ENCODE results near the gene ATXN7L1. TPM values are rescaled to one million over a fixed set of nuclear protein-coding genes. Genes with fewer than 3 reads are reported as not detected.

ATXN7L1 gene
- total RNA-seq, 2 experiments from 2014 or later, result 15.2 to 17.0 TPM

DNA sequence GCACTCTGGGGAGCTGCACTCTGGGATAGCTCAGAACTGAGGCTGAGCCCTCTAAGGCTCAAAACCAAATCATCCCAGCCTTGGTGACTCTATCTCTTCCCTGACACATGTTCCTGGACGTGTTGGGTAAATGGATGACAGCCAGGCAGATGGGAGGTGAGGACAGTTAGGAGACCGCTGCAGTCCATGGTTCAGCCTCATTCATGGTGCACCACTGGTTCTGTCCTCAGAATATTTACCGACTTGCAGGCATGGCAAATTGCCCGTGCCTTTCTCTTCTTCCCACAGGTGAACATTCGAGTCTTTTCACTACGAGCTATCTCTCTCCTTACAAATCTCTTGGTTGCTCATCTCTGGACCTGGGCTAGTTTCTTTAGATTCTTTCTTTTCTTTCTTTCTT, 214.8 kb downstream of the ATXN7L1 start:
- H3K4me1 Mint-ChIP-seq, result no peaks in the 10 kb centered on the region
- H3K4me3 Mint-ChIP-seq, result no peak overlapping the region
- POLR2A ChIA-PET, result interaction anchor here (0.7 kb wide), 1 partner anchor 495 kb away, joined by 6 read pairs; no protein-coding TSS in a partner anchor
- no peak overlapping the region for H3K27ac Mint-ChIP-seq
- H3K36me3 Mint-ChIP-seq, result no peaks in the 10 kb centered on the region
- no peaks in the 10 kb centered on the region for H3K9me3 Mint-ChIP-seq
- no peaks in the 10 kb centered on the region for H3K27me3 Mint-ChIP-seq
- DNase-seq, result no peak
- ATAC-seq (ENCODE audit: low read depth), result no peak

DNA sequence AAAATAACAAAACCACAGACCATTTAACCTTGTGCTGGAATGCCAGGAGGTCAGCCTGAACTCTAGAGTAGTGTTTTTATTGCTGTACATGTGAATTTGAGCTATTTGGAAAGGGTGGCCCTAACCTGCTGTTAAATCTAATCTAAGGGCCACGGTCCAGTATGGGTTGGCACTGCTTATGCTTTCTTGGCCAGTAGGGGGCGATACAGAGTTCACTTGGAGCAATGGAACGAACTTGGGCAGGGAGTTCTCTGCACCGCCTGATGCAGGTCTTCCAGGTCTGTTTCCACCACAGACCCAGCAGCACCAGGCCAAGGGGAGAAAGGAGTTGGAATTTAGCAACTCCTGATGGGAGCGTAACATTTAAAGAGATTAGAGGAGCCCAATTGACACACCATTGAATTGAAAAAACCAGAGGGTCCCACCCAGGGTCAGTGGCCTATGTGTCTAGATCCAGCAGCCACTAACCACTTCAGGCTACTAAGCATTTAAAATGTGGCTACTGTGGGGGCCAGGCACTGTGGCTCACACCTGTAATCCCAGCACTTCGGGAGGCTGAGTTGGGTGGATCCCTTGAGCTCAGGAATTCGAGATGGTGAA, 219.4 kb downstream of the ATXN7L1 start:
- no peak for DNase-seq
- POLR2A ChIA-PET, result no interaction called here
- Mint-ChIP-seq H3K36me3 (no peaks in the 10 kb centered on the region), H3K27ac (no peak overlapping the region), H3K4me3 (no peak overlapping the region), H3K4me1 (no peaks in the 10 kb centered on the region), H3K27me3 (no peaks in the 10 kb centered on the region), H3K9me3 (no peaks in the 10 kb centered on the region)
- ATAC-seq (ENCODE audit: low read depth), result peak; percentile 69

DNA sequence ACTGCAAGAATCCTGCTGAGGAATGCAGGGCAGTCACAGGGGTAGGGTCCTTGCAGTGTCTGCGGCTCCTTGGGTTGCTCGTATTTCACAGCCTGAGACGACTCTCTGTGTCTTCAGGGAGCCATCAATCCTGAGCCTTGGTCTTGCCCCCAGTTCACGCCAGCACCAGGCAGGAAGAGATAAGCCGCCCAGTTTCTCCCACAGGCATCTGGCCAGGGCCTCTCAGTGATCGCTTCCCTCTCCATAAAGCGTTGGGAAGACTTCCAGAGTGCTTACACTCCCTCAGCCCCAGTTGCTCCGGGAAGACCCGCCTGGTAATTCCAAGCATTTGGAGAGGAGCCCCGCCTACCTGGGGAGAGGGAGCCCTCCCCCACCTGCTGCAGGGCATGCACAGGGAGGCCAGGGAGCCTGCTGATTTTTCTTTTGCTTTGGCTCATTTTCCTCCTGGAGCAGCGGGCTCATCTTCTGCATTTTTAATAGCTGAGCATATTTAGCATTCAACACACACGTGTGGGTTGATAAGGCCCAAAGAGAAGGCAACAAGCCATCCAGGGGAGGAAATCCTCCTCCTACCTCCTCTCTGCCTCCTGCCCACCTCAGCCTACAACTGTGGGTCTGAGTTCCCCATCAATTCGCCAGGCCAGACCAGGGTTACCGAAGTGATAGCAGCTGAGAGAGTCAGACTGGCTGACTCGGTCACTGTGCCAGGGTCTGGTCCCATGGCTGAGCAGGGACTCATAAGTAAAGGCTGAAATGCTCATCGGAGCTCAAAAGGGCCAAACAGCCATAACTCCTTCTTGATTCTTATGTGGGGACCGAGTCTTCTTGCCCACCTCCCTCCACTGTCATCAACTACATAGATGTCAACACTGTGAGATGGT, 220.7 kb downstream of the ATXN7L1 start:
- H3K9me3 Mint-ChIP-seq, result no peaks in the 10 kb centered on the region
- no peak for ATAC-seq (ENCODE audit: low read depth)

DNA sequence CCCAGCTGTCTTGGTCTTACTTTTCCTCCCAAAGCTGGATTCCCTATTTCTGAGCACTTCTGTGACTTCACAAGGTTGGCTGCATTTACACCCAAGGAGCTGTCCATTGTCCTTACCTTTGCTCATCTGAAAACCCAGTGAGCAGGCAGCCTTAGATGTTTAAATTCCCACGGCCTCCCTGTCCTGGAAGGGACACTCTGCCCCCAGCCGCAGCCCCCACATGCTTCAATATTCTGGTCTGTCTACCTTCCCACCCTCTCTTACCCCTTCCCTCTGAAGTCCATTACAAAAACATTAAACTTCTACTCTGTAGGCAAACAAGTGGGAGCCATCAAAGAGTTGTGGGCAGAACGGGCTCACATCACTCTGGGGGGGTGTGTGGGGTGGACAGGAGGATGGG, 221.3 kb downstream of the ATXN7L1 start:
- no peak for DNase-seq
- no peaks in the 10 kb centered on the region for H3K36me3 Mint-ChIP-seq
- POLR2A ChIA-PET, result interaction anchor here (0.5 kb wide), 1 partner anchor 199 kb away, joined by 3 read pairs; no protein-coding TSS in a partner anchor
- H3K4me3 Mint-ChIP-seq, result no peak overlapping the region
- no peaks in the 10 kb centered on the region for H3K27me3 Mint-ChIP-seq
- no peak for ATAC-seq (ENCODE audit: low read depth)
- H3K4me1 Mint-ChIP-seq, result no peaks in the 10 kb centered on the region
- H3K9me3 Mint-ChIP-seq, result no peaks in the 10 kb centered on the region
- no peak overlapping the region for H3K27ac Mint-ChIP-seq

More for the DNA sequence above, 220.7 kb downstream of the ATXN7L1 start:
- Mint-ChIP-seq H3K27ac (no peak overlapping the region), H3K27me3 (no peaks in the 10 kb centered on the region), H3K36me3 (no peaks in the 10 kb centered on the region), H3K4me1 (no peaks in the 10 kb centered on the region), H3K4me3 (no peak overlapping the region)
- DNase-seq, result no peak
- POLR2A ChIA-PET, result no interaction called here

DNA sequence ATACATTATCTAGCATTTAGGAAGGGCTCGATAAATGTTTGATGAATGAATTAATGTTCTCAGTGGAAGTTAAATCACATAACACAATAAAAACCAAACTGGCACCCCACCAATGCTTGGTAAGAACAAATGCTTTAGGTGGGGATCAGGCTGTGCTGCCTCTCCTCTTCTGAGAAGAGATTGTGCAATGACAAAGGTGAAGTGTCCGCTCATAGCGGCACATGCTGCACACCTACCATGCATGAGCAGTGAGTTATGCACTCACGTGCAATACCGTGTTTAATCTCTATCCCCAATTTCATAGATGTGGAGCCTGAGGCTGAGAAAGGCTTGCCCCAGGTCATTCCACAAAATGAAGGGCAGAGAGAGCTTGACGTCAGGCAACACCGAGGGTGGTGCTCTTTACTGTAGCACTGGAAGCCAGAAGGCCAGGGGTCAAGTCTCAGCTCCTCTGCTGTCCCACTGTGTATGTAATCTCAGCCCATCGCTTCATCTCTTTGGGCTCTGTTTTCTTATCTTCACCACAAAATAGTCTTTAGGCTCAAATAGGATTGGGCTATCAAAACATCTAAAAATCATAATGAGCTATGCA, 222.2 kb downstream of the ATXN7L1 start:
- ATAC-seq (ENCODE audit: low read depth) (no peak), DNase-seq (no peak)
- POLR2A ChIA-PET, result interaction anchor here (0.5 kb wide), 1 partner anchor 200 kb away, joined by 3 read pairs; no protein-coding TSS in a partner anchor
- Mint-ChIP-seq H3K27me3 (no peaks in the 10 kb centered on the region), H3K4me1 (peaks cover 1% of the 10 kb centered on the region), H3K9me3 (no peaks in the 10 kb centered on the region), H3K27ac (no peak overlapping the region), H3K36me3 (no peaks in the 10 kb centered on the region), H3K4me3 (no peak overlapping the region)

DNA sequence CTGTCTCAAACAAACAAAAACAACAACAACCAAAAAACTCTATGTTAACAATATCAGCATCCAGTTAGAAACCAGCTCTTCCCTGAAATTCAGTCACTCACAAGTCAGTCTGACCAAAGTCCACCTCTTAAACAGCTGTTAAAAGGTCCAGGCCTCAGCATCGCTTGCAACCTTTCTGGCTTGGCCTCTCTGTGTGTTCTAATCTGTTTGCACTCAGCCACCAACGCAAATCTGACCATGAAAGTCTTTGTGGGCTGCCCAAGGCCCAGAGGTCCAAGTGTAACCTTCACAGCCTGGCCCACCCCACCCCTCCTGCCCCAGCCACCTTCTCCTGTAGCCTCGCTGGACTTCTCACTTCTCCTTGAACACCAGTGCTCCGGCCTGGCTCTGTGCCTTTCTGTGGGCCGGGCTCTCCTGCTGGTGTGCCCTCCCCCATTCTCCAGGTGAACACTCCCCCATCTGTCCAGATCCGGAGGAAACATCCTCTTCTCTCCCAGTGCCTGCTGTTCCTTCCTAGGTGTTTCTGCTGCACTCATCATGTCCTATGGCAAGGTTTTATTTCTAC, 222.9 kb downstream of the ATXN7L1 start:
- no peak overlapping the region for H3K27ac Mint-ChIP-seq
- POLR2A ChIA-PET, result no interaction called here
- DNase-seq (no peak), ATAC-seq (ENCODE audit: low read depth) (no peak)
- no peaks in the 10 kb centered on the region for H3K9me3 Mint-ChIP-seq
- H3K27me3 Mint-ChIP-seq, result no peaks in the 10 kb centered on the region
- no peaks in the 10 kb centered on the region for H3K36me3 Mint-ChIP-seq
- no peak overlapping the region for H3K4me3 Mint-ChIP-seq
- H3K4me1 Mint-ChIP-seq, result peaks cover 4% of the 10 kb centered on the region

DNA sequence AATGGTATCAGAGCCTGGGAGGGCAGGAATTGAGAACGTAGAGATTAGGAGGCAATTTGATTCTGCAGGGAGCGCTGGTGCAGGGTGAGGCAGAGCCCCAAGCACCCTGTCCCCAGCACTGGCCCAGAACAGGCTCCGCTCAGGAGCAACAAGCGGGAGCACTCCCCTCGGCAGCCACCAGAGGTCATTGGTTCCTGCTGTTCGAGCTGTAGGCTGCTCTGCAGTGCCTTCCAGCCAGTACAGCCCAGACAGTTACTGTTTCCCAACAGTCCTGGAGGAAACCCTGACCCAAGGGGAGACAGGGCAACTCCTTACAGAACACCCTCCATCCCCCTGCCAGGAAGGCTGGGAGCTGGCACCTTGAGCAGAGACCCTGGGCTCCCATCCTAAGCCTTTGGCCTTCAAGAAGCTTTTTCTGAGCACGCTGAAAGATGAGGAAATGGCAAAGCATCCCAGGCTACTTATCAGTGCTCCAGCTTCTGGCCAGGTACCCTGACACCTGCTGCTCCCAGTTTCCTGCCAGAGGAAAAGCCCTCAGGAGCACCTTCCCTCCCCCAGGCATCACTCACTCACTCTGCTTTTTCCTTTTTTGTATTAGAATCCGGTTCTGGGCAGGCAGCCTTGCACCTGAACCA, 223.9 kb downstream of the ATXN7L1 start:
- H3K9me3 Mint-ChIP-seq, result no peaks in the 10 kb centered on the region
- no peak overlapping the region for H3K27ac Mint-ChIP-seq
- H3K4me1 Mint-ChIP-seq, result peaks cover 5% of the 10 kb centered on the region
- no peaks in the 10 kb centered on the region for H3K36me3 Mint-ChIP-seq
- ATAC-seq (ENCODE audit: low read depth) (peak; percentile 75), DNase-seq (peak; percentile 71)
- H3K27me3 Mint-ChIP-seq, result no peaks in the 10 kb centered on the region
- H3K4me3 Mint-ChIP-seq, result no peak overlapping the region
- POLR2A ChIA-PET, result no interaction called here

DNA sequence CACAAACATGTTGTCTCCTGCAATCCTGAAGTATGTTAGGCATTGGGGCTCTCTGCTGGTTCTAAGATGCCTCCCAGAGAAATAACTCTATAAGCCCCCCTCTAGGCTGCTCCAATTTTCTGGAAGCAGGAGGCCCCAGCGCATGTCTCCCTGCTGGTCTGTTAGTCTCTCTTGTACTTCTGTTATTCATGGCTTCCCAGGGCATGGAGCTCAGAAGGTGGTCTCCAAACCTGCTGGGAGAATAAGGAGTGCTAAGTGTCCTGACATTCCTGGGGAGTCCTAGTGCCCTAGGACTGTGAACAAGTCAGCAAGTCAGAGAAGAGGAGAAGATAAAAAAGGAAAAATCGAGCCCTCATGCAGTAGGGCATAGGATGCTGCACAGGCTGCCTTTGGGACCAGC, 224.6 kb downstream of the ATXN7L1 start:
- no peak for ATAC-seq (ENCODE audit: low read depth)
- Mint-ChIP-seq H3K27me3 (no peaks in the 10 kb centered on the region), H3K9me3 (no peaks in the 10 kb centered on the region), H3K4me1 (peaks cover 5% of the 10 kb centered on the region), H3K4me3 (no peak overlapping the region), H3K27ac (no peak overlapping the region), H3K36me3 (no peaks in the 10 kb centered on the region)
- POLR2A ChIA-PET, result no interaction called here
- DNase-seq, result no peak

DNA sequence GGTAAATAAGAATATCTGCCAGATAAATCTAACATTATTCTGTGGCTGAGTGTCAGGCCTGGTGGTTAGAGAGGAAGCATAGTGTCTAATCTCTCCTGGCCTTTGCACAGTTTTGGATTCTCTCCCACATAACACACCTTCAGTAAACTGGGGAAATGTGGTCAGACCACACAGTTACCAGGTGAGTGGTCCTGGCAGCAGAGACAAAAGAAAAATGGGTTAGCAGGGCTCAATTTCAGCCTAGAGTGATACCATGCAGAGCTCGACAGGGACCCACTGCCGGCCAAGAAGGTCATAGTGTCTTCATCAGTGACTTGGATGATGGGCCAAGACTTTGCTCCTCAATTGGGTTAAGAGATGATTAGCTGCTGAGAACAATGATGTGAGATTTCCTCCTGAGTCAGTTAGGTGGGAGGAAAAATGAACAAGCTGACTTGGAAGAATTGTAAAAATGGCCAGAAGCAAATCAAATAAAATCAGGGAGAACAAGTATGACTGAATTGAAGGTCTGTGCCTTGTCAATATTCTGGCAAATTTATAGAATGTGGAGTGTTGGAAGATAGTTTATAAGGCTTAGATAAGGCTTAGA, 225.9 kb downstream of the ATXN7L1 start:
- no peak overlapping the region for H3K4me3 Mint-ChIP-seq
- no peak for DNase-seq
- H3K4me1 Mint-ChIP-seq, result peaks cover 5% of the 10 kb centered on the region
- H3K27me3 Mint-ChIP-seq, result no peaks in the 10 kb centered on the region
- ATAC-seq (ENCODE audit: low read depth), result no peak
- no peak overlapping the region for H3K27ac Mint-ChIP-seq
- H3K9me3 Mint-ChIP-seq, result no peaks in the 10 kb centered on the region
- H3K36me3 Mint-ChIP-seq, result no peaks in the 10 kb centered on the region
- POLR2A ChIA-PET, result no interaction called here

DNA sequence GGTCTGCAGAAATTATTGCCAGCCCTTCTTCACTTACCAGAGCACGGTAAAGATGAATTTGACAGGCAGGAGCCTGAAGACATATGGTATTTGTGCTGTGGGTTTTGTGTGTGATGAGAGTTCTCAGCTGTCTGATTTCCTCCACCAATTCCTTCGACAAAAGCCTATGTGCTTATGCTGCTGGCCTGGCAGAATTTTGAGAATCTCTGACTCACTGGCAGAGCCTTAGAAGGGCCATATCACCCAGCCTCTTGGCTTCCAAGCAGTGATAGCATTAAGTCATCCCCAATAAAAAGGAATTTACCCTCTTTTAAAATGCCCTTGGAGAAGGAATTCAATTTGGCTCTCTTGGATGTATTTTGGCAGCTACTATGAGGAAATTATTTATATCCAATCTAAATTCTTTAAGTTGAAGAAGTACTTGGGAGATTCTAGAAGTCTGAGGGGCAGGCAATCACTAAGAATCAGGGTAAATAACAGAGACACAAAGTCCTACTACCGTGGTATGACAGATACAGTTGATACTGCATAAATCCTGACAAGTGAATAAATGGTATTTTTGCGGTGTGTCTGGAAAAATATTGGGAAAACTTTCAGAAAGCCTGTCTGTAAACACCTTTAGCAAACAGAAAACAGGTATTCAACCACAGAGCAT, 226.5 kb downstream of the ATXN7L1 start:
- no peak for ATAC-seq (ENCODE audit: low read depth)
- H3K36me3 Mint-ChIP-seq, result no peaks in the 10 kb centered on the region
- H3K27me3 Mint-ChIP-seq, result no peaks in the 10 kb centered on the region
- DNase-seq, result no peak
- H3K4me1 Mint-ChIP-seq, result peaks cover 5% of the 10 kb centered on the region
- no peak overlapping the region for H3K27ac Mint-ChIP-seq
- POLR2A ChIA-PET, result no interaction called here
- H3K4me3 Mint-ChIP-seq, result no peak overlapping the region
- H3K9me3 Mint-ChIP-seq, result no peaks in the 10 kb centered on the region

DNA sequence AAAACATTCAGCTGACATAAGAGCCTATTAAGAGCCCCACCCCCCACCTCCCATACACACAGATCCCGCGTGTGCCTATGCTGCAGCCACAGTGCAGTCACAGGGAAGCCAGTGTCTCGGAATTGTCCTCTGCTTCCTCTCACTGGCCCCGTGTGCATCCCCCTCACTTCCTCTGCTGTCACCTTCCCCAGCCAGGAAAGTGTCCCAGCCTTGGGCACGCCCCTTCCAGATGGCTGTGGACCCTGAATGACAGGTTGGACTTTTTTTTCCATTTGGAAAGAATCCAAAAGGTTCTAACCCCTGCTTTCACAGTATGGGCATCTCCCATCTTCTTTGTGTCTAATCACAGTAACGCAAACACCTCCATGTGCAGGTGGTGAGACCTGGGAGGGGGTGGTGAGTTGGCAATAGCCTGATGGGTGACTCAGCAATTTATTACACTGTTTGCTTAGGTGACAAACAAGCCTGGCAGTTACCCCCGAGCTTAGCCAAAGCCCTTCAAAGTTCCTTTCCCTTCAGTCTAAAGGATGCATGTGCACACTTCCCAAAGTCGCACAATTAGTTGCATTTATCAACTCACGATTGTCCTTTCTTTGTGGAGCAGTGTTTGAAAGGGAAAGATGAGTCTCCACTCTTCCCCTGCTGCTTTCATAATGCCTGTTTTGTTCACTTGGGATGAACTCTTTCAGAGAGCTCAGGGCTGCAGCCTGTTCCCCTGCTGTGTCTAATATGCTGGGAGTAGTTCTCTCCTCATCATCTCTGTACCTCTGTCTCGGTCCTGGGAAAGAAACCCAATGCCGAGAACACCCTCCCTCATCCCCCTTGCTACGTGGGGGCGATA, 227.6 kb downstream of the ATXN7L1 start:
- Mint-ChIP-seq H3K9me3 (no peaks in the 10 kb centered on the region), H3K4me1 (peaks cover 5% of the 10 kb centered on the region), H3K36me3 (no peaks in the 10 kb centered on the region), H3K4me3 (no peak overlapping the region), H3K27me3 (no peaks in the 10 kb centered on the region), H3K27ac (no peak overlapping the region)
- no peak for ATAC-seq (ENCODE audit: low read depth)
- no peak for DNase-seq
- POLR2A ChIA-PET, result no interaction called here

DNA sequence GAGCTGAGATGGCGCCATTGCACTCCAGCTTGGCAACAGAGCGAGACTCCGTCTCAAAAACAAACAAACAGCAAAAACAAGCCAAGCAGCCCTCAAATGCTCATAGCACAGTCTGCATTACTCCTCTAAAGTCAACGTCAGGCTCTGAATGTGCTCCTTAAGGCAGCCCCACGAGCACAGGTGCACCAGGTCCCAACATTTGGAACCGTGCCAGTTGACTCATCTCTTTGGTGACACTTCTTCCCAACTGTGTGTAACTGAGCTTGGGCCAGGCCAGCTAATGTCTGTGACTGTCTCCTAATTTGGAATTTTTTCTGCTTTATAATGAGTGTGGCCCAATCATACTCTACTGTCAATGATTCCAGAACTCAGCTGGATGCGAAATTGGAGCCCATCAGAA, 228.8 kb downstream of the ATXN7L1 start:
- POLR2A ChIA-PET, result no interaction called here
- no peaks in the 10 kb centered on the region for H3K27me3 Mint-ChIP-seq
- no peaks in the 10 kb centered on the region for H3K9me3 Mint-ChIP-seq
- no peak for DNase-seq
- no peak overlapping the region for H3K4me3 Mint-ChIP-seq
- H3K27ac Mint-ChIP-seq, result no peak overlapping the region
- no peaks in the 10 kb centered on the region for H3K36me3 Mint-ChIP-seq
- no peak for ATAC-seq (ENCODE audit: low read depth)
- peaks cover 5% of the 10 kb centered on the region for H3K4me1 Mint-ChIP-seq
